Anterior cingulate cortex (tissue), 58 donors: Measurements from ENCODE around the gene IVL.

ENCODE experiments used
- DNase-seq, 58 donors: peaks; one replicate each; lab custom pipeline; 2025; lab: John Stamatoyannopoulos, UW

Gene IVL

GRCh38 chr1:152907686-152908601, at the start of gene IVL:
IVL (plus strand) TSS chr1:152908546; CDS start chr1:152909798, 1,252 bp downstream.
- DNase-seq, result no peak

- no peak for DNase-seq
These were observed 48.6 kb upstream of the IVL start, which contains the start of gene LCE7A for GRCh38 chr1:152859696-152860095. LCE7A (plus strand) TSS chr1:152859996; CDS start chr1:152860698, 702 bp downstream.

DNA sequence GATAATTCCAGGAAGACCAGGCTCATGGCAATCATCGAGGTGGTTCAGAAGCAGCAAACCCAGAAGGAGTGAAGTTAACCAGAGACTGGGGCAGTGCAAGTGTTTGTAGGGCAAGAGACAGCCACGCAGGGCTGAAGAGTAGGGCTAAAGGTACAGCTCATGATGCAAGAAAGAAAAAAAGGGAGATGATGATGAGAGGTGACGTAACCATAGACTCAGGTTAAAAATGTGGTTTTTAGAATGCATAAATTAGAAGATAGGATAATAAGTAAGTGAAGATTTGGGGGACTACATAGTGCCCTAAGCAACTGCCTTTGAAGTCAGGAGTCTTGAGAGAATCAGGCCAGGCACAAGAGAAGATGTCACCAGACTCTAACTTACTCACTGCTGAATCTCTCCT, 48.2 kb upstream of the IVL start:
- DNase-seq, result no peak

- DNase-seq, result no peak
These were observed 47.0 kb upstream of the IVL start for GRCh38 chr1:152861374-152861773.

DNA sequence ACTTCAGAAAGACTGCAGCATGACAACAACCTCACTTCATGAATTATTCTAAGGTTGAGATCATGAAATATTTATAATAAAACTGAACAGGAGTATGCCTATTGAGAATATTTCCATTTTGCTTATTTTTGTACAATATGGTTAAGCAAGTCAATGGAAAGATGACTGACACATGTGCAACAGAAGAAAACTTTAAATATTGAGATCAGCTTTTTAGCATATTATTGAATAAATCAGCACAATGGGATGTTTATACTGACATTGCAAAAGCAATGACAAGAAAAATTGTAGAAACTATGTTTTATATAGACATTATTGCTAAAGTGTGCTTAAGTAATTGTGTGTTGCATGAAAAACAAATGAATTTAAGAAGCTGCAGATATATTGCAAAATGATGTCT, 43.9 kb upstream of the IVL start:
- no peak for DNase-seq

GRCh38 chr1:152866321-152866720, 42.0 kb upstream of the IVL start:
- DNase-seq, result no peak

GRCh38 chr1:152869808-152870419, 38.4 kb upstream of the IVL start:
- peak in 44 of 58 donors; percentile 0 to 64 (median 24) for DNase-seq

- DNase-seq, result peak in 4 of 58 donors; percentile 2 to 16 (median 9)
These were observed 37.3 kb upstream of the IVL start for GRCh38 chr1:152870831-152871730.

GRCh38 chr1:152871731-152872126, 36.6 kb upstream of the IVL start:
- no peak for DNase-seq

DNA sequence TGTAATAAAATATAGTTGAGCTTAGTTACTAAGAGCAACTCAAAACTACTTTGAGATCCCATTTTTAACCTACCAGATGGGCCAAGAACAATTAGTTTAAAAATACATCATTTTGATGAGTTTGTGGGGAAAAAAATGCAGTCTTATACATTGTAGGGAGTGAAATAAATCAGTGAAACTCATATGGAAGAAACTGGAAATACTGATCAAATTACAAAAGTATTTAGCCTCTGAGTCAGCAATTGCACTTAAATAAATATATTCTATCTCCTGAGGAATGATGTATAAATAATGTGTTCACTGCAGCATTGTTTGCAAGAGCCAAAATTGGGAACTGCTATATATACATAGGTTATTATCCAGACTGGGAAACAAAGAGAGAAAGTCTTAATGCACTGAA, 34.9 kb upstream of the IVL start:
- DNase-seq, result no peak

DNA sequence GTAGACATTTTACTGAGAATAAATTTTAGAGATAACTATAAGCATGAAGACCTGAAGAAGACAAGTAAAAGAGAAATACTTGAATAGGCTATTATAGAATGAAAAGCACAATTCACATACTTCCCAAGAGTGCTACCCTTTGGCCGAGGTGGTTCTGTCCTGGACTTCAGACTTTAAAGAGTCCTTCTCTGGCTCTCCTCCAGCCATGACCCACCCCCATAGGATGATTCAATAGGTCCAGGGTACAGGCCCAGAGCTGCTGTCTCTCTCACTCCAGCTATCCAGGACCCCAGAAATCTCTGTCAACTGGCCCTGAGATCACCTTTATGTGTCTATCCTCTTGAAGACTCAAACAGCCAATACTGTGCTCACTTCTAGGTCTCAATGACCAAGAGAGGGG, 31.5 kb upstream of the IVL start:
- DNase-seq, result no peak

- DNase-seq, result no peak
These were observed 30.3 kb upstream of the IVL start, which contains the start of gene SMCP for GRCh38 chr1:152878042-152878441. SMCP (plus strand) TSS chr1:152878322; CDS start chr1:152884423, 6,101 bp downstream.

GRCh38 chr1:152879559-152880198, 28.7 kb upstream of the IVL start:
- no peak for DNase-seq

- DNase-seq, result no peak
These were observed 28.0 kb upstream of the IVL start for GRCh38 chr1:152880316-152880715.

GRCh38 chr1:152880907-152881306, 27.4 kb upstream of the IVL start:
- DNase-seq, result no peak

GRCh38 chr1:152884085-152884484, 24.3 kb upstream of the IVL start:
- no peak for DNase-seq

DNA sequence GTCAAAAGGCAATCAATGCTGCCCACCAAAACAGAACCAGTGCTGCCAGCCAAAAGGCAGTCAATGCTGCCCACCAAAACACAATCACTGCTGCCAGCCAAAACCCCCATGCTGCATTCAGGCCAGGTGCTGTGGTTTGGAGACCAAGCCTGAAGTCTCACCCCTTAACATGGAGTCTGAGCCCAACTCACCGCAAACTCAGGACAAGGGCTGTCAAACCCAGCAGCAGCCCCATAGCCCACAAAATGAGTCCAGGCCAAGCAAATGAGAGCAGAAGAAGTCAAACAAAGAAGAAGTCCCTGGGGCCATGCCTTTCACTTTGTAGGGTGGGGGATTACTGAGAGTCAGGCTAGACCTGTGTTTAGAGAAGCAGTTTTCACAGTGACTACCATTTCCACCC, 23.8 kb upstream of the IVL start:
- DNase-seq, result no peak

DNA sequence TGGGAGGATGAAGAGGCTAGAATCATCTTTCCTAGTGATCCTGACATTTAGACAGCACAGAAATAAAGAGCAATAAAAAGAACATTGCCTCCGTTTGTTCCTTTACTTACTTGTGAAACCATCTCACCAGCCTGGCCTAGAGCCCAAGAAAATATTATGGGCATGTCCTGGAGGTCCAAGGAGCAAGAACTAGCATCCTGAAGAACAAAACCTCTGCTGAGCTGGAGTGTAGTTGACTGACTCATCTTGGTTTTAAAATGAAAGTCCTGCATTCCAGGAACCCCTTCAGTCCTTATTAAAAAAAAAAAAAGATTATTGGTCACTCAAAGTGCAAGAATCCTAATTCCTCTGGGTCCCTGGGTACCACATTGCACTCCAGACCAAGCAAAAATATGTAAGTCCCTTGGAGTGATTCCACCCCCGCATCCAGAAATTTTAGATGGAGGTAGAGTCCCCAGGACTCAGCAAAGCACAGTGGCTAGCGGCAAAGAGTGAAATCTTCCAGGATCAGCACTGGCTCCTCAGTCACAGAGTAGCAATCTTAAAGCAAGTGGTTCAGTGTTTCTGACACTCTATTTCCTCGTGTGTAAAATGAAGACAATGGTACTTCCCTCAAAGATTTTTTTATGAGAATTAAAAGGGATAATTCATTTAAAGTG, 23.3 kb upstream of the IVL start:
- DNase-seq, result no peak

DNA sequence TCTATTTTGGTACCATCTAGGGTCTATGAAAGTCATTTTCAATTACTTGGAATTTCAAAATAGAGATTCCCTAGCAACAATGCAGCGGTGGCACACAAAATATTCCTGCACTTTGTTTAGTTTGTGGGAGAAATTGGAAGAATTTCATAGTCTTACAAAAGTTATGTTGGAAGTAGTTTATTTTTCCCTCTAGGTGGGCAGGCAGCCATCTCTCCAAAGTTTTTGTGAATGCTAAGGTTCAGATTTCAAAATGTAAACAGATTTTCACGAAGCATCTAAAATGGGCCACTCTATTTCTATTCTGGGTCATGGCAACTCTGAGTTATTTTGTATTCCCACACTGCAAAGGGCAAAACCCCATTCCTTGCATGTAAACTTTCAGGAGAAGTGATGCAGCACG, 22.3 kb upstream of the IVL start:
- no peak for DNase-seq
